Left colon (tissue), 2 donors: Measurements from ENCODE around the gene WFDC11. TPM values are rescaled to one million over a fixed set of nuclear protein-coding genes. Genes with fewer than 3 reads are reported as not detected.
A peak's percentile ranks its signal among the peaks of the same experiment; 100 is the strongest.
"Not testable (repeated sequence)": the region's sequence is repeated elsewhere in the genome, so short reads cannot be mapped to it uniquely, and the experiment has no call there.

ENCODE experiments used
- ATAC-seq: fragments of 200-7000 bp; cut with Tn5 transposase; one replicate; pipeline ENCODE4 v1.9.1; 2020; ENCODE audit warnings: mild to moderate bottlenecking, moderate library complexity
- DNase-seq, 2 donors: peaks; one replicate each; pipeline ENCODE4 v3.0.0-alpha.2; 2020
- intact Hi-C, 2 donors: fragments of 100-400 bp; cut with DNase I in 1 of 2; cut with micrococcal nuclease in 1 of 2; formaldehyde crosslinking; loops; one replicate each; pipeline versions ENCODE4 v1.11.2 to v1.14.0; 2022; cut with DNase I, micrococcal nuclease
- long read RNA-seq: library from polyadenylated mRNA; unstranded; transcript quantifications from one replicate; pipeline ENCODE4 v2.0.0, GENCODE V29; 2021
- total RNA-seq, 2 donors: library from RNA; stranded (reverse); fragmentation: NEBNext Ultra II Directional; extraction: Animal tissue kit (Norgen Biotek cat#: 25700); gene quantifications; one replicate each; pipeline ENCODE4 v1.2.1, GENCODE V29; 2021
- donor health status: DM: no; HTN: no; CAD: no.
- donor health status: DM: yes; HTN: yes; CAD: no.

WFDC11 gene
- total RNA-seq: not detected
- long read RNA-seq: 0 reads

- DNase-seq (no peak), ATAC-seq (no peak)
- intact Hi-C loops: no loop called here
These were observed at the start of gene WFDC11 for GRCh38 chr20:45670139-45670538. Gene WFDC11, minus strand, starts transcription at chr20:45670239. Its CDS starts 19,639 bp downstream, at chr20:45650600.

DNA sequence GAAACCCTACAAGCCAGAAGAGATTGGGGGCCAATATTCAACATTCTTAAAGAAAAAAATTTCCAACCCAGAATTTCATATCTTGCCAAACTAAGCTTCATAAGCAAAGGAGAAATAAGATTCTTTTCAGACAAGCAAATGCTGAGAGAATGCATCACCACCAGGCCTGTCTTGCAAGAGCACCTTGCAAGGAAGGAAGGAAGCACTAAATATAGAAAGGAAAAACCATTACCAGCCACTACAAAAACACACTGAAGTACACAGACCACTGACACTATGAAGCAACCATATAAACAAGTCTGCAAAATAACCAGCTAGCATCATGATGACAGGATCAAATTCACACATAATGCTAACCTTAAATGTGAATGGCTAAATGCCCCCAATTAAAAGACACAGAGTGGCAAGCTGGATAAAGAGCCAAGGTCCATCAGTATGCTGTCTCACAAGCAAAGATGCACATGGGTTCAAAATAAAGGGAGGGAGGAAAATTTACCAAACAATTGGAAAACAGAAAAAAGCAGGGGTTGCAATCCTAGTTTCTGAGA, 46.2 kb upstream of the WFDC11 start:
- intact Hi-C loops, ATAC-seq, DNase-seq: not testable (repeated sequence)

DNA sequence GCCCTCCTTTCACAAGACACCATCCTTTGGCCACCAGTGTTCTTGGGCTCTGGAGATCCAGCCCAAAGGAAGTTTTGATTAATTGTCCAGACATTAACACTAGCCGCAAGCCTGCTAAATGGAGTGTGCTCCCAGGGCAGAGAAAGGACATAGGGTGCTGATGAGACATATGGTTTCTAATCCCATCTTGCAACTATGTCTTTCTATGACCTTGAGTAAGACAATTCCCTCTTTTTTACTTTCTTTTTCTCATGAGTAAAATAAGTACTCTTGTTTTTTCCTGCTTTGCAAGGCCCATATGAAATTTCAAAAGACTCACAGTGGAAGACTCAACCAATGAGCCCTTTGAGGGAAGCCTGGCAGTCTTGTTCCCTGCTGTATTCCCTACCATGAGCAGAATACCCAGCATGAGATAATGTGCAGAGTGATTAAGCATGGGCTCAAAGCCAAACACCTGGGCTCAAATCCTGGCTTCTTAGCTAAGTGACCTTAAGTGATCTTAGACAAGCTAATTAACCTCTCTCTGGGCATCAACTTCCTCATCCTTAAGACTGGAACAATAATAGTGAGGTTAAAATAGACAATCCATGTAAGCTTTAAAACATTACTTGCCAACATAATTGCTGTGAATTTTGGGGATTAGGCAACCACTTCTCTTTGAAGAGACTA, 35.1 kb upstream of the WFDC11 start, which contains the start of gene WFDC10B:
Gene WFDC10B (minus strand): TSS at position 51 of the 669 bp plus-strand sequence. CDS start 19,027 bp downstream, outside the sequence.
- ATAC-seq (peak; percentile 89), DNase-seq (peak in 1 of 2 donors; percentile 25)
- intact Hi-C loops: no loop called here

DNA sequence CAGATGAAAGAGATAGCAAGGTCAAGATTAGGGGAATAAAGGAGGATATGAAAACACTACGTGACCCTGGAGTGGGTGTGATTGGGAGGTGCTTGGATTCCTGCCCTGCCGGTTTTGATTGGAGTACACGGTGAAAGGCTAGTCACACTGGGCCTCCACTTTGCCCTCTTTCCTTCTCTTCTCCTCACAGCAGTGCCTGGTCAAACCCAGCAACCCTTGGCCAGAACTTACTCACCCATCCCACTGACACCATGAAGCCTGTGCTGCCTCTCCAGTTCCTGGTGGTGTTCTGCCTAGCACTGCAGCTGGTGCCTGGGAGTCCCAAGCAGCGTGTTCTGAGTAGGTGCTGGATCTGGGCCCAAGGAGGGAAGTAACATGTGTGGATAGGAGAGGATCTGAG, 31.8 kb upstream of the WFDC11 start, which contains the start of gene WFDC13:
Gene WFDC13 (plus strand): TSS at position 166 of the 400 bp plus-strand sequence. CDS start 86 bp downstream, at position 252.
- intact Hi-C loops: no loop called here
- peak; percentile 84 for ATAC-seq
- DNase-seq: peak in 1 of 2 donors; percentile 10

DNA sequence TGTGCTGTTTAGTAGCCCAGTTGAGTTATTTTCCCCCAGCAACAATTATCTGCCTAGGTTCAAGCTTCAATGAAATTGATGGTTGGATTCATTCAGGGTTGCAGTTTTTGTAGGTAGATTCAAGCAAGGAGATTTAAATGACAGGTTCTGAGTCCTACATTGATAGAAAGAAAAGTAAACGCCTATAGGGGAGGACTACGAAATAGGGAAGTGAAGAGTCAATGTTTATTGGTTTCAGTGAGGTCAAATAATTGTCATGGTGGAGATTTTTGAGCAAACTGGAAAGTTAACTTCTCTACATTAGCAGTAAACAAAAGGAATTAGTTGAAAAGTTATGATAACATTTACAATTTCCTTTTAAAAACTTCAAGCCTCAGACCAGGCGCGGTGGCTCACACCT, 31.1 kb upstream of the WFDC11 start:
- DNase-seq (no peak), ATAC-seq (no peak)
- intact Hi-C loops: no loop called here

- ATAC-seq (no peak), DNase-seq (no peak)
- intact Hi-C loops: no loop called here
These were observed 25.5 kb upstream of the WFDC11 start for GRCh38 chr20:45695496-45695895.

DNA sequence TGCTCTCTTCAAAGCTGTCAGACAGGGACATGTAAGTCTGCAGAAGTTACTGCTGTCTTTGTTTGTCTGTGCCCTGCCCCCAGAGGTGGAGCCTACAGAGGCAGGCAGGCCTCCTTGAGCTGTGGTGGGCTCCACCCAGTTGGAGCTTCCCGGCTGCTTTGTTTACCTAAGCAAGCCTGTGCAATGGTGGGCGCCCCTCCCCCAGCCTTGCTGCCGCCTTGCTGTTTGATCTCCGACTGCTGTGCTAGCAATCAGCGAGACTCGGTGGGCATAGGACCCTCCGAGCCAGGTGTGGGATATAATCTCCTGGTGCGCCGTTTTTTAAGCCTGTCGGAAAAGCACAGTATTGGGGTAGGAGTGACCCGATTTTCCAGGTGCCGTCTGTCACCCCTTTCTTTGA, 23.3 kb upstream of the WFDC11 start:
- DNase-seq: not testable (repeated sequence)

DNA sequence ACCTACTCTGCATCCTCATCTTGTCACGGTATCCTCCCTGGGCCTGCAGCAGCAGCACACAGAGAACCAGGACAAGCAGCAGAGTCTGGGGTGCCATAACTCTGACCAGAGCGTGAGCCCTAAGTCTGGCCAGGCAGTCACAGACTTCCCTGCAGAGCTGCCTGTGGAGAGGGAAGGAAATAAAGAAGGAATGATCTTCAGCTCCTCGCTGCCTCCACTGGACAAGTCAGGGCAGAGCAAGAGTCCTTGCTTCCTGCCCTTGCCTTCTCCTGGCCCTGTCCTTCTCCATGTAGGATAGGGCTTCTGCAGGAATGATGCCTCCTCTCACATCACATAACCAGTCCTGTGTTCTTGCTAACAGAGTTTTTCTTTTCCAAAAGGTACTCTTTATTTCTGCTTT, 15.9 kb upstream of the WFDC11 start:
- intact Hi-C loops: no loop called here
- ATAC-seq (peak; percentile 55), DNase-seq (no peak)

More for the DNA sequence above, 23.3 kb upstream of the WFDC11 start:
- ATAC-seq, intact Hi-C loops: not testable (repeated sequence)

DNA sequence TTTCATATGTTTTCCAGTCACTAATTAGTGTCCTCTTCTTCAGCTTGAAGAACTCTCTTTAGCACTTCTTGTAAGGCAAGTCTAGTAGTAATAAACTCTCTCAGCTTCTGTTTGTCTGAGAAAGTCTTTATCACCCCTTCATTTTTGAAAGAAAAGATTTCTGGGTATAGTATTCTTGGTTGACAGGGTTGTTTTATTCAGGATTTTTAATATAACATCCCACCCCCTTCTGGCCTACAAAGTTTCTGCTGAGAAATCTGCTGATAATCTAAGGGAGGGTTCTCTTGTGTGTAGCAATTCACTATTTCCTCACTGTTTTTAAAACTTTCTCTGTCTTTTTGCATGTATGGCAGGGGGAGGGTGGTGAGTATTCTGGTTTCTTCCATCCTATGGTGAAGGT, 9.6 kb upstream of the WFDC11 start:
- ATAC-seq (no peak), DNase-seq (no peak)
- intact Hi-C loops: no loop called here

DNA sequence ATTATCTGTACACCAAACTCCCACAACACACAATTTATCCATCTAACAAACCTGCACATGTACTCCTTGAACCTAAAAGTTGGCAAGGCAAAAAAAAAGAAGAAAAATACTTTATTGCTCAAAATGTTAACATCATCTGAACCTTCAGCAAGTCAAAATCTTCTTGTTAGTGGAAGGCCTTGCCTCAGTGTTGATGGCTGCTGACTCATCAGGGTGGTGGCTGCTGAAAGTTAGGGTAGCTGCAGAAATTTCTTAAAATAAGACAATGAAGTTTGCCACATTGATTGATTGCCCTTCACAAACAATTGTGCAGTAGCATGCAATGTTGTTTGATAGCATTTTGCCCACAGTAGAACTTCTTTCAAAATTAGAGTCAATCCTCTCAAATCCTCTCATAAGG, 2.7 kb upstream of the WFDC11 start:
- DNase-seq (no peak), ATAC-seq (no peak)
- intact Hi-C loops: no loop called here

- intact Hi-C loops, ATAC-seq, DNase-seq: not testable (repeated sequence)
These were observed 13.0 kb downstream of the WFDC11 start for GRCh38 chr20:45657038-45657437.

- DNase-seq (peak in 1 of 2 donors; percentile 66), ATAC-seq (peak; percentile 65)
- intact Hi-C loops: not testable (repeated sequence)
These were observed 18.3 kb downstream of the WFDC11 start for GRCh38 chr20:45651726-45652125.

- intact Hi-C loops: no loop called here
- ATAC-seq: no peak
- no peak for DNase-seq
These were observed 20.7 kb downstream of the WFDC11 start for GRCh38 chr20:45649312-45649863.

- intact Hi-C loops: no loop called here
- no peak for DNase-seq
- no peak for ATAC-seq
These were observed 22.5 kb downstream of the WFDC11 start for GRCh38 chr20:45647441-45648050.

DNA sequence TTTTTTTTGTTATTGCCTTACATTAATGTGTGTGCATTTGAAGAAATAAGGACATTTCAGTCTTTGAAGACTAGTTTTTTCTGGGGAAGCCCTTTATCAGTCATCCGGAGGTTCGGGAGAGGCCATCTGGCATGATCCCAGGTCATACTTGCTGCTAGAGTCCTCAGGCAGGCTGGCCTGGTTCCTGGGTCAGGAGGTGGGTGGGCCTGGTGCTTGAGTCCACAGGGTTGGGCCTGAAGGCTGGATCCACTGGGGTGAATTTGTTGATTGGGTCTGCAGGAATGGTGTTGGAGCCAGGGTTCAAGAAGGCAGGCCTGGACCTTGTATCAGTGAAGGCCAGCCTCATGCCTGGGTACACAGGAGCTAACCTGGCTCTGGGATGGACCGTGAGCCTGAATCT, 23.2 kb downstream of the WFDC11 start:
- intact Hi-C loops: no loop called here
- no peak for ATAC-seq
- DNase-seq: no peak

GRCh38 chr20:45645869-45646268, 24.2 kb downstream of the WFDC11 start:
- intact Hi-C loops, DNase-seq, ATAC-seq: not testable (repeated sequence)

DNA sequence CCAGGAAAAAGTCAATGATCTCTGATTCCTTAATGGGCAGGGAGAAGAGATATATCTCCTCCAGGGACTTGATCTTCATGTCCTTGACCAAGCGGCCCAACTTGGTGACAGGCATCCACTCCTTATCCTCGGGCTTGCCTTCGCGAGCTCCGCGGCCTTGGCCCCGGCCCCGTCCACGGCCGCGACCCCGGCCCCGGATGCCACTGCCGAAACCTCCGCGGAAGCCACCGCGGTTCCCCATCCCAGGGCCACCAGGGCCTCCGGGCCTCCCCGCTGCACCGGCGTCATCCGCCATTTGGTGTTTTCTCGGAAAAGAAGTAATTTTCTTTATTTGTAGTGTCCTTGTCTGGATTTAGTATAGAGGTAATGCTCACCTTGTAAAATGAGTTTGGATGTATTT, 29.0 kb downstream of the WFDC11 start:
- ATAC-seq, intact Hi-C loops, DNase-seq: not testable (repeated sequence)

DNA sequence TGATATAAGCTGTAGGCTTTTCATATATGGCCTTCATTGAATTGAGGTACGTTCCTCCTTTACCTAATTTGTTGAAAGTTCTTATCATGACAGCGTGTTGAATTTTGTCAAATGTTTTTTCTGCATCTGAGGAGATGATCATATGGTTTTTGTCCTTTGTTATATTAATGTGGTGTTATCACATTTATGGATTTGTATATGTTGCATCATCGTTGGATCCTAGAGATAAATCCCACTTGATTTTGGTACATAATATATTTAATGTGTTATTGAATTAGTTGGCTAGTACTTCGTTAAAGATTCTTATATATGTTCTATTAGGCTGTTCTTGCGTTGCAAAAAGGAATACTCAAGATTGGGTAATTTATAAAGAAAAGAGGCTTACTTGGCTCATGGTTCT, 30.4 kb downstream of the WFDC11 start:
- DNase-seq: no peak
- intact Hi-C loops: no loop called here
- no peak for ATAC-seq

DNA sequence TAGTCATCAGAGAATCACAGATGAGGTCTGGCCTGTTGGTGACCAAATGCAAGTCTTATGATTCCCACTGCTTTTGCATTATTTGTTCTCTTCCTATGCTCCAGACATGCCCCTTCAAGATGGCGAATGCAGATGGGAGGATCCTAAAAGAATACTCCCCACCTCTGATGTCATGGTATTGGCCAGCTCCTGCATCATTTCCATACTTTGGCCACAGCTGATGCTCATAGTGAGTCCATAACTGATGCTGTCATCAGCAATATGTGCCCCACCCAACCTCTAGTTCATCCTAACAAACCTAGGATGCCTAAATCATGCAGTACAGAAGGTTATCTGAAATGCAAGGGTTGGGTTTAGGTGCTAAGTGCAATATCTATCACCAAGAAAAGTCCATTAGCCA, 33.5 kb downstream of the WFDC11 start:
- no peak for DNase-seq
- ATAC-seq: no peak
- intact Hi-C loops: no loop called here

DNA sequence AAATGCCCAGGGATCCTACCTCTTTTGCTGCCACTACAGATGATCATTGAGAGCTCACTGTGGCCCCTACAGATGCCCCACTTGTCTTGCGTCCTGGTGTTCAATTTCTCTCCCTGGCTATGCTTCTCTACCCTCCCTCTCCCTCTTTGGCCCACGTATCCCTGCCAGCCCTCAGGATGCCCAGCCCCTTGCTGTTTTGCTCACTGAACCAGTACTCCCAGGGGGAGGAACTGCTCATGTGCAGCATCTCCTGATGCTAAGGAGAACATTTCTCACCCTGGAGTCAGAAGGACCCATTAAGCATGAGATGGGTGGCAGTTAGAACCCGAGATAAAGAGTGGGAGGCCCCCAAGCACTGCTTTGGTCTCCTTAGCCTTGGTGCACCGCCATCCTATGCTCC, 38.9 kb downstream of the WFDC11 start, which contains the start of gene WFDC9:
Gene WFDC9 (minus strand): TSS at position 101 of the 400 bp plus-strand sequence. CDS start 21,103 bp downstream, outside the sequence.
- intact Hi-C loops: no loop called here
- no peak for DNase-seq
- ATAC-seq: no peak
